Spleen (tissue), 7 donors: ENCODE results near the gene RAD51.

ENCODE experiments used
- POLR2A ChIP-seq, 3 donors: fragments of 450-650 bp; IDR thresholded peaks; one replicate each; pipeline ENCODE4 v1.5.1; 2017; ENCODE audit warnings: antibody characterized with exemption in 3 of 3, mild to moderate bottlenecking in 1 of 3
- TF ChIP-seq, protein P1 (sequence below), 11 experiments: fragments of 200-600 bp in 7 of 11; fragments of 450-650 bp in 4 of 11; sonication (generic) in 4 of 11; IDR thresholded peaks in 8 of 11; conservative IDR thresholded peaks in 3 of 11; 1 replicate in 7 of 11; 2 replicates in 4 of 11; pipeline versions ENCODE4 v1.4.0 to v1.8.0; 2016 to 2021; ENCODE audit warnings: antibody characterized with exemption in 11 of 11, inconsistent platforms in 4 of 11, mild to moderate bottlenecking in 1 of 11
- donor health status: DM: no; HTN: no; CAD: no; lungs with moderate emphysema.
- donor health status: DM: no; HTN: no; CAD: no.
- donor health status: DM: no; HTN: no; CAD: no.

DNA sequence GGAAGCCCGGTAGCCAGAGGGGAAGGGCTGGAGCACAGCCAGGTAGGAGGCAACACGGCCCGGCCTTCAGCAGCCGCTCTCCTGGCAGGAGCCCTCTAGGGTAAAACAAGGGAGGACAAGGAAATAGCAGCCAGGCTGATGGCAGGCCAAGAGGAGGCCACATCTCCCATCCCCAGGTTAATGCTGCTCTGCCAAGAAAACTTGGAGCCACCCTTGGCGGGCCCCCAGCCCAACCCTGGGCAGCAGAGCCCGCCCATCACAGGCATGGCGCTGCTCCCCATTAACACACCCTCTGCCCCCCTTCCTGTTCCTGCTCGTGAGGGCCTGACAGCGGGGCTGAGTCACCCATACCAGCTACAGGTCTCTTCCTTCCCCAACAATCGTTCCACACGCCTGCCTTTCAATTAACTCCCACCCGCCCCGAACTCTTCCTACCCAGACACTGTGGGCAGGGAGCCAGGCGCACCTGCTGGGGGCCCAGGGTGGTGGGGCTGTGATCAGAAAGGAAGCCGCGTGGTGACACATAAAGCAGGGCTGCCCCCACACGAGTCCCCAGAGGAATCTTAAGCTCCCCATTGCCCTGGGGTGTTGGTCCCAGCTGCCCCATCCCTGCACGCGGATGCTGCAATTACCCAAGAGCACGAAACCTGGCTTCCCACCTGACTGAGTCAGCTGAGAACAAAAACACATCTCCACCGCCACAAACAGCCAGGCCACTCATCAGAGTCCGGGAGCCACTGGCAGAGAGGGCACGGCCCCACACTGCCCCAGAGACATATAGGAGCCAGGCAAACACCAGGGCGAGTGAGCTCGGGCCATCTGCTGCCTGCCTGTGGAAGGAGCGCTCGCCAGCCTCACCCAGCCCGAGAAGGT, 74.5 kb downstream of the RAD51 start, which contains the start of gene C15orf62:
- no peak for TF ChIP-seq POLR2A (IDR thresholded peaks at IDR 0.05)
- TF ChIP-seq, protein P1, sequence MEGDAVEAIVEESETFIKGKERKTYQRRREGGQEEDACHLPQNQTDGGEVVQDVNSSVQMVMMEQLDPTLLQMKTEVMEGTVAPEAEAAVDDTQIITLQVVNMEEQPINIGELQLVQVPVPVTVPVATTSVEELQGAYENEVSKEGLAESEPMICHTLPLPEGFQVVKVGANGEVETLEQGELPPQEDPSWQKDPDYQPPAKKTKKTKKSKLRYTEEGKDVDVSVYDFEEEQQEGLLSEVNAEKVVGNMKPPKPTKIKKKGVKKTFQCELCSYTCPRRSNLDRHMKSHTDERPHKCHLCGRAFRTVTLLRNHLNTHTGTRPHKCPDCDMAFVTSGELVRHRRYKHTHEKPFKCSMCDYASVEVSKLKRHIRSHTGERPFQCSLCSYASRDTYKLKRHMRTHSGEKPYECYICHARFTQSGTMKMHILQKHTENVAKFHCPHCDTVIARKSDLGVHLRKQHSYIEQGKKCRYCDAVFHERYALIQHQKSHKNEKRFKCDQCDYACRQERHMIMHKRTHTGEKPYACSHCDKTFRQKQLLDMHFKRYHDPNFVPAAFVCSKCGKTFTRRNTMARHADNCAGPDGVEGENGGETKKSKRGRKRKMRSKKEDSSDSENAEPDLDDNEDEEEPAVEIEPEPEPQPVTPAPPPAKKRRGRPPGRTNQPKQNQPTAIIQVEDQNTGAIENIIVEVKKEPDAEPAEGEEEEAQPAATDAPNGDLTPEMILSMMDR (IDR thresholded peaks at IDR 0.05 in 8 of 11, conservative IDR thresholded peaks at IDR 0.05 in 3 of 11) = no peak
